HG03097 (cell line): ENCODE results near the gene MROH7.

ENCODE experiments used
- ATAC-seq: cut with Tn5 transposase; IDR thresholded peaks from one replicate; pipeline ENCODE4 v1.9.1; 2021; ENCODE audit not compliant: unreplicated experiment, low FRiP score

The MROH7 gene

GRCh38 chr1:54716299-54717047, 74.9 kb downstream of the MROH7 start:
- ATAC-seq: no peak

DNA sequence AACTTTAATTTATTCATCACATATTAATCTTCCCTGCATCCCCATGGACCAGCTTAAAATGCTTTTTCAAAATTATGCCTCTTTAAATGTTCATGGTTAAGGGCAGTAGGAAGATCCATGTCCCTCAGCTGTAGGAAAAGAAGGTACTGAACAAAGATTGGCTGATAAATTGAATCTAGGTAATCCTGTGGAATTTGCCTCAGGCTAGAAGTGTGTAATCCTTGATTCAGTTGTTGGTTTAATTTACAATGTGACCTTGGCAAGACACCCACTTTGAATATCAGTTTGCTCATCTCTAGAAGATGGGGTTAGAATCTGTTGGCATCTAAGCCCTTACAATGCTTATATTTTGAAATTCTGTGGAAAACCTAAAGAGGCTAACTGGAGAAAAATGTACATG, 80.1 kb downstream of the MROH7 start:
- ATAC-seq: no peak

DNA sequence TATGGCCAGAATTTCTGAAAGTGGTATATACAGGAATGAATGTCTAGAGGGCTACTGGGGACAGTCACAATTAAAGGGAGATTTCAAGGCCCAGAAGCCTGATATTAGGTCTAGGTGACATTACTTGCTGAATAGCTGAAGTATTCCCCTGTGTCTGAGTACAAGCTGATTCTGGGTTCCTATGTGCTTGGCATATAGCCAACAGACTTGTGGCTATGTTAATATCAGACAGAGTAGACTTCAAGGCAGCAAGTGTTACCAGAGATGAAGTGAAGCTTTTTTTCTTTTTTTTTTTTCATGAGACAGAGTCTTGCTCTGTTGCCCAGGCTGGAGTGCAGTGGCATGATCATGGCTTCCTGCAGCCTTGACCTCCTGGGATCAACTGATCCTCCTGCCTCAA, 82.4 kb downstream of the MROH7 start:
- no peak for ATAC-seq

- no peak for ATAC-seq
These were observed 83.2 kb downstream of the MROH7 start for GRCh38 chr1:54724771-54725170.

GRCh38 chr1:54728027-54728426, 86.4 kb downstream of the MROH7 start:
- ATAC-seq: no peak

DNA sequence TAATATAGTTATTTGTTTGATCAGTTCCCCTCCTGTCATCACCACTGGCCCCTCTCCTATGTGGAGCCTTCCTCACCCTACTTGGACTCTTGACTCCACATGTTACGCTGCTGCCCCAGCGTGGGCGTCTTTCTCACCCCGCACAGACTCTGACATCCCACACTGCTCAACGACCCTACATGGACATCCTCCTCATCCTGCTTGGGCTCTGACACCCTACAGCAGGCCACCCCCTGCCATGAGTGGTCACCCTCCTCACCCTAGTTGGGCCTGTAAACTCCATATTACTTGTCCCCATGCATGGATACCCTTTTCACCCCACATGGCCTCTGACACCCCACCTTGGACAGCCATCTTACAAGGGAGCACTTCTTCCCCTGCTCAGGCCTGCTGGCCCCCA, 95.1 kb downstream of the MROH7 start:
- no peak for ATAC-seq

DNA sequence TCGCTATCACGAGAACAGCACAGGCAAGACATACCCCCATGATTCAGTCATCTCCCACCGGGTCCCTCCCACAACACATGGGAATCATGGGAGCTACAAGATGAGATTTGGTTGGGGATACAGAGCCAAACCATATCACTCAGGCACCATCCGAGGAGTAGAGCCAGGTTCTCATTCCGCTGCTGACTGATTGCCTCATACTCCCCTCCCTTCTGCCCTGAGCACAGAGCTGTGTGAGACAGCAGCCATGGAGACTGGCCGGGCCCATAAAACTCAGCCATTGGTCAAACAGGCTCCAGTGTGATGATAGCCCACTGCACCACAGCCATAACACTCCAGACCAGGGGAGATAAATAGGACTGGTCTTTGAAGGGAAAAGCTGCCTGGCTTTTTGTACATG, 96.7 kb downstream of the MROH7 start:
- no peak for ATAC-seq

DNA sequence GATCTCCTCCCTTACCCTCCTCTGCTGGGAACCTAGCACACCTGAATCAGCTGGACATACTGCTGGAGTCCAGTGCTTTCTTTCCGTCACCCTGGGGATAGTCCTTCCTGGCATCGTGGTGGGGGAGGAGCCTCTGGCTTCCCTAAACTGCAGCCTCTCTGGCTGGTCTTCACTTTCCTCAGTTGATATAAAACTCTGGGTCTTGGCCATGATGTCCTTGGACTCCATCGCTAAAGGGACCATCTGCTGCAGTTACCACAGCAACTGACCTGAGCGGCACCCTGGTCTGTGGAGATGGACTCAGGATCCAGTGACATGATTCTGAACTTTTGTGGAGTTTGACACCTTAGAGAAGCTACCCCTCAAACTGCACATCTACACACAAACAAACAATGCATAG, 99.9 kb downstream of the MROH7 start:
- no peak for ATAC-seq

- no peak for ATAC-seq
These were observed 100.7 kb downstream of the MROH7 start for GRCh38 chr1:54742282-54742681.

DNA sequence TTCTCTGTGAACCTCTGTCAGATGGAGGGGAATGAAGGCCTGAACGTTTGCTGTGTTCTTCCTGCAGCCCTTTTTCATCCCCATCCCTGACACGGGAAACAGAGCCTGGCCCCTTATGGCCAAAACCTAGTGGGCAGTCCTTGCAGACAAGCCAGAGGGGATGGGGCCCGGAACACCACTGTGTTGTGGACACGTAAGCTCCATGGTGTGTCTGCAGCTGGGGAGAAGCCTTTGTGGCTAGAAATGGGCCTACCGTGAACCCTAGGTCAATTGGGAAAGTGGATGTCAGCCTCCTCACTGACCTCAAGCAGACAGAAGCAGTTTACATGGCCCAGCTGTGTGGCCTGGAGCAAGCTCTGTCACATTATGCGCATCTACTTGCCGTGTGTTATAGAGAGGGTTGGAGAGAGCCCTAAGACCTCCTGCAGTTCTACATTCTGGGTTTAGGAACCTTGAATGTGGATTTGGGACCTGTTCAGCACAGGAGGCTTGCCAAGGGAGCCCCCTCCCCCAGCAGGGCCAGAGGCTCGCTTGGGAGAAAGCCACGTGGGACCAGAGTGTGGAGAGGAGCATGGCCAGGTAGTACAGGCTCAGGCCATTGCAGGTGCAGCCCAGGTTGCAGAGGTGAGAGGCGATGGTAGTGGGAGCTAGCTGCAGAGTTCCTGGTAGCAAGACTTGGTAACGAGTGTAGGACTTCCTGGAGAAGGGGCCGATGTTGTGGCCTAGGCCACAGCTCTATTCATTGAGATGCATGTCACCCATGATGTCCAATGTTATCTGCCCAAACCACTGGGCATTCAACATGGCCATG, 102.0 kb downstream of the MROH7 start:
- ATAC-seq: no peak

DNA sequence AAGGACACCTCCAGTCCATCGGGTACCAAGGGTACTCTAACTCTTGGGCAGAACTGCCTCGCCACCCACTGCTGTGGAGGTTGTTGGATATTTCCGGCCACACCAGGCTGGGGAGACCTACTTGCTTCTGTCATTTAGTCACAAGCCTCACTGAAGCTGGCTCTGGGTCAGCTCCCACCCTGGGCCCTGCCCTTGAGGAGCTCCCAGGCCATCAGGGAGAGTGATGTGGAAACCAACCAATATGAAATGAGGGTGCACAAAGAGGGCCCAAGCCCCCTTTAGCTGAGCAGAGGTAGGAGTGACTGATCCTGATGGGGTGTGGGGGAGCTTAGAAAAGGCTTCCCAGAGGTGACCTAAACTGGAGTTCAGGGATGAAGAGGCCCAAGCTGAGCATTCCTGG, 103.1 kb downstream of the MROH7 start:
- no peak for ATAC-seq

- ATAC-seq: no peak
These were observed 103.7 kb downstream of the MROH7 start for GRCh38 chr1:54745274-54745673.

DNA sequence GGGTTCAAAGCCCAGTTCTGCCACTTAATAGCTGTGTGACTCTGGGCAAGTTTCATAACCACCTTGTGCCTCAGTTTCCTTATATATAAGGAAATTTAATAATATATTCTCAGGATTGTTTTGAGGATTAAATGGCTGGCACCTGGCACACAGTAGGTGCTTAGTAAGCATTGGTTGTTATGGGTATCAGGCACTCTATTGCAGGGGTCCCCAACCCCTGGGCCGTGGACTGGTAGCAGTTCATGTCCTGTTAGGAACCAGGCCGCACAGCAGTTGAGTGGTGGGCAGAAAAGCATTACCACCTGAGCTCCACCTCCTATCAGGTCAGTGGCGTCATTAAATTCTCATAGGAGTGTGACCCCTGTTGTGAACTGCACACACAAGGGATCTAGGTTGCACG, 104.3 kb downstream of the MROH7 start:
- ATAC-seq: no peak

DNA sequence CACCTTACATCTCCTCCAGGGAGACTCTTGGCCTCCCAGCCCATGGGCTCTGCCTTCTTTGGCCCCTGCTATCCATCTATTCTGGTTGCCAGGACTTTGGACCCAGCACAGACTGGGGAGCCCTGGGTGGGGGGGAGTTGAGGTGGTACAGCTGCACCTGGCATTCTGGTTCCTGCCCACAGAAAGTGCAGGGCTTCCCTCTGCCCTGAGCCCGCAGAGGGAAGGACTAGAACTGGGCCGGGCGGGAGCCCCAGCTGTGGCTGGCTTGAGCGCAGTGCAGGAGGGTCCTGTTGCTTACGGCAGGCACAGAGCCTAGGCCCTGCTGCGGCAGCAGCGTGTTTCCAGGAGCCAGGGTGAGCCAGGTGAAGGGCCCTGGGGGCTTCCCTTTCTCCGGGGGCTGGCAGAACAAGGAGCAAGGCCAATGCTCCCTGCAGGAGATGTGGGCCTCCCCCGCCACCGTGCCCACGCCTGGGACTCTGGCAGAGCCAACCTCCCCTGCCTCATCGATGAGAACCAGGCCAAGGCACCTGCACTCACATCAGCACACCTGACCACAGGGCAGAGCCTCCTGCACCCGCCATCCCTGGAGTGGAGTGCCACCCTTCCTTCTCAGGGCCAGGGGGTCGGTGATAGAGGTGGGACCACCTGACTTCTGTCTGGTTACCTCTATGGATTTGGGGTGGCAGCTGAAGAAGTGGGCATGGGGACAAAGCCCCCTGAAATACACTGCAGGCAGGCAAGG, 106.7 kb downstream of the MROH7 start:
- no peak for ATAC-seq

DNA sequence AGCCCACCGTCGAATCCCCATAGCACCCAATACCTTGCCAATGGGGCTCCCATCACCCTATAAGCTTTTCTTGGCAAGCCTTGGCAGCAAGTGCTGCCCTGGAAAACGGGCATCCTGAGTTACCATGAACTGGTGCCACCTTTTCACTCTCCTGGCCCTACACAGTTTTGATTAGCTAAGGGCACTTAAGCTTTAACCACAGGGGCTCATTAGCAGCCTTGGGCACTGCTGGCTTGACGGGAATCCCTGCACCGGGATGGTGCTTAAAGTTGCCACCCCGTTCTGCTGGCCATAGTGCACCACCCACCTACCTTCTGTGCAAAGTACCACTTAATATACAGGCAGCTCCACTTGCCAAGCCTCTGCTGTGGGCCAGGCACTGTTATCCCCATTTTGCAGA, 109.0 kb downstream of the MROH7 start:
- no peak for ATAC-seq

DNA sequence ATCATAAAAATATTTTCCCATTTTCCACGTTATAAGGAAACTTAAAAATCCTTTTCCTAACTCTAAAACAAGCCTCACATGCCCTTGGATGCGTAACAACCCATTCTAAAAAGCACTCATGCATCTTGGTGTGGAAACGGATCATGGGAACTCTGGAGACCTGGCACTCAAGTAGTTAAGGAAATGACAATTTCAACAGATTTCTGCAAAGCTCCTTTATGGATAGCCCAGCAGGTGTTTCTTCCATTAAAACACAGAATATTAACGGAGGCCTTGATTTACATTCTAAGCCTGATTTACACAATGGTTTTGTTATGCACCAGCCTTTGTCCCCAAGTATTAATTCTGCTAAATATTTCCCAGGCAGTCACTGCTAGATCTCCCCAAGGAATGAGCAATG, 109.8 kb downstream of the MROH7 start:
- ATAC-seq: no peak

DNA sequence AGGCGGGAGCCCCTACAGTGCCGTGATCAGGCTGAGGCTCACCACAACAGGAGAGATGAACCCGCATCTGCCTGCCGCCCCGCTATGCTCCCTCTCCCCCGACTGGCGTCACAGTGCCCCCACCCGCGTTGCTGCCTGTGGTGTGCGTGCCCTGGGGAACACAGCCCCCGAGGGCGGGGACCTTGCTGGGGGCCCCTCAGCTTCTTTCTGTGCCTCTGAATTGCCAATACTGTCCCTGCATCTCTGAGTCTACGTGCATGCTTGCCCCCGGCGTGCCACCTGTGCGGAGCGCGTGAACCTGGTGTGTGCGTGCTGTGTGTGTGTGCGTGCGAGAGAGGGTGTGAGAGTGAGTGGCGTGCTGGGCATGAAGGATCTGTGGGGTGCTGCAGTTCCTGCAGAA, 112.5 kb downstream of the MROH7 start:
- ATAC-seq: no peak

- no peak for ATAC-seq
These were observed 113.1 kb downstream of the MROH7 start for GRCh38 chr1:54754486-54755285.

DNA sequence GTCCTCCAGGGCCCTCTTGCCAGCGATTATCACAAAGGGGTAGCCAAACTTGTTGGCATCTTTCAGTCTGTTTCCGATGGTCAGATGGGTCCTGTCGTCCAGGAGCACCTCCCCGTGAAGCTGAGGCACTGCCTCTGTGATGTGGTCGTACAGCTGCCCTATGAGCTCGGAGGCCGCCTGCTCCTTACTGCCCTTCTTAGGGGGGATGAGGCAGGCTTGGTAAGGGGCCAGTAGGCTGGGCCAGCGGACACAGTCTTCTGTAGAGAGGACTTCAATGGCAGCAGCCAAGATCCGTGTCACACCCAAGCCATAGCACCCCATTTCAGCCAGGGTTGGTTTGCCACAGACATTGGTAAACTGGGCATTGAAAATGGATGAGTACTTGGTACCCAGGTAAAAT, 116.2 kb downstream of the MROH7 start:
- ATAC-seq: no peak

DNA sequence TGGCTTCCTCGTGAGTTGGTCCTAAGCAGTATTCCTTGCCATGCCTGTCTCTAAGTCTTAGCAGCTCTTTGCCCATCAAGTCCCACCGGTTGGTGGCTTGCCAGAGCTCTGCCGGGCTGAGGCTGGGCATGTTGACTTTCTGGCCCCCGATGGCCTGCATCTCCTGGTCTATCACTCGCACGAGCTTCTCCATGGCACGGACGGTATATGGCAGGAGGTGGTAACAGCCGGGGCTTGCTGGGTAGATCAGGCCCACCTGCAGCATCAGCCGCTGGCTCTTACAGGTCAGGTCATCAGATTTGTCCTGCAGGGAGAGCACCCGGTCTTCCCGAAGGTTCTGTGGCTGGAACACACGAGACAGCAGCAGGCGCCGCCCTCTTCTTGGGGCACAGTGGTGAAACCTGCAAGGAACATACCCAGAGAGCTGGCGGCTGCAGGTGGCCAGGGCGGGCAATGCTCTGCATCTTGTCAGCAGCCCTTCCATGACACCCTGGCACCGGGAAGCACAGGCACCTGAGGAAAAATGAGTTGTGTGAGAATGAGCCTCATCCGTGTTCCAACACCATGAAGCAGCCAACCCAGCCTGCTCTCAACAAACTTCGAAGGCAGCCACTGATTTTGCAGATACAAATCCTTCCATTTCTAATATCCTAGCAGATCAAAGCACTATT, 117.2 kb downstream of the MROH7 start:
- no peak for ATAC-seq
